Liver (tissue), 3 donors: ENCODE data around the gene ASAP2.

Source experiments
- CTCF ChIP-seq: fragments of 150-350 bp; IDR thresholded peaks from 2 replicates; pipeline ENCODE4 v1.5.1; 2017; ENCODE audit warnings: improper control_type of control experiment, low read depth, low read length; ENCODE audit not compliant: missing input control
- FOXA1 ChIP-seq: IDR thresholded peaks from 2 replicates; pipeline ENCODE4 v1.6.1; 2016; ENCODE audit warnings: antibody characterized with exemption
- TAF1 ChIP-seq: conservative IDR thresholded peaks from 2 replicates; pipeline ENCODE4 v1.6.1; 2016; ENCODE audit warnings: antibody characterized with exemption, mild to moderate bottlenecking
- TF ChIP-seq, protein P1 (sequence below): IDR thresholded peaks from 2 replicates; pipeline ENCODE4 v1.6.1; 2016; ENCODE audit warnings: antibody characterized with exemption, mild to moderate bottlenecking
- TF ChIP-seq, protein P2 (sequence below): IDR thresholded peaks from 2 replicates; pipeline ENCODE4 v1.6.1; 2016; ENCODE audit warnings: antibody characterized with exemption
- donor health status: healthy.
- donor health status: healthy.

DNA sequence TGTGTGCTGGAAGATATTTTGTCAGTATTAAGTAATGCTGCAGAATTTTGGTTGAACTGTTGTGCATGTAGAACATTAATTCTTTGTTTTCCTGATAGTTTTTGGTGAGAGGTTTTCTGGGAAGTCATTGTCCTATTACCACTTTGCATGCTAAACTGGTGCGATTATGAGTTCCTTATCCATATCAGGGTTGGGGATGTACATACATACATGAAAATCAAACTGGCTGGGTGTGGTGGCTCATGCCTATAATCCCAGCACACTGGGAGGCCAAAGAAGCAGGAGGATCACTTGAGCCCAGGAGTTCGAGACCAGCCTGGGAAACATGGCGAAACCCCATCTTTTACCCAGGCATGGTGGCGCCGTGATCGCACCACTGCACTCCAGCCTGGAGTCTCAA lies 34.6 kb downstream of the ASAP2 start:
- no peak for TF ChIP-seq CTCF
- TF ChIP-seq, protein P1, sequence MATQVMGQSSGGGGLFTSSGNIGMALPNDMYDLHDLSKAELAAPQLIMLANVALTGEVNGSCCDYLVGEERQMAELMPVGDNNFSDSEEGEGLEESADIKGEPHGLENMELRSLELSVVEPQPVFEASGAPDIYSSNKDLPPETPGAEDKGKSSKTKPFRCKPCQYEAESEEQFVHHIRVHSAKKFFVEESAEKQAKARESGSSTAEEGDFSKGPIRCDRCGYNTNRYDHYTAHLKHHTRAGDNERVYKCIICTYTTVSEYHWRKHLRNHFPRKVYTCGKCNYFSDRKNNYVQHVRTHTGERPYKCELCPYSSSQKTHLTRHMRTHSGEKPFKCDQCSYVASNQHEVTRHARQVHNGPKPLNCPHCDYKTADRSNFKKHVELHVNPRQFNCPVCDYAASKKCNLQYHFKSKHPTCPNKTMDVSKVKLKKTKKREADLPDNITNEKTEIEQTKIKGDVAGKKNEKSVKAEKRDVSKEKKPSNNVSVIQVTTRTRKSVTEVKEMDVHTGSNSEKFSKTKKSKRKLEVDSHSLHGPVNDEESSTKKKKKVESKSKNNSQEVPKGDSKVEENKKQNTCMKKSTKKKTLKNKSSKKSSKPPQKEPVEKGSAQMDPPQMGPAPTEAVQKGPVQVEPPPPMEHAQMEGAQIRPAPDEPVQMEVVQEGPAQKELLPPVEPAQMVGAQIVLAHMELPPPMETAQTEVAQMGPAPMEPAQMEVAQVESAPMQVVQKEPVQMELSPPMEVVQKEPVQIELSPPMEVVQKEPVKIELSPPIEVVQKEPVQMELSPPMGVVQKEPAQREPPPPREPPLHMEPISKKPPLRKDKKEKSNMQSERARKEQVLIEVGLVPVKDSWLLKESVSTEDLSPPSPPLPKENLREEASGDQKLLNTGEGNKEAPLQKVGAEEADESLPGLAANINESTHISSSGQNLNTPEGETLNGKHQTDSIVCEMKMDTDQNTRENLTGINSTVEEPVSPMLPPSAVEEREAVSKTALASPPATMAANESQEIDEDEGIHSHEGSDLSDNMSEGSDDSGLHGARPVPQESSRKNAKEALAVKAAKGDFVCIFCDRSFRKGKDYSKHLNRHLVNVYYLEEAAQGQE, result no peak
- TF ChIP-seq TAF1, result no peak
- TF ChIP-seq, protein P2, sequence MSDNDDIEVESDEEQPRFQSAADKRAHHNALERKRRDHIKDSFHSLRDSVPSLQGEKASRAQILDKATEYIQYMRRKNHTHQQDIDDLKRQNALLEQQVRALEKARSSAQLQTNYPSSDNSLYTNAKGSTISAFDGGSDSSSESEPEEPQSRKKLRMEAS, result no peak
- no peak for TF ChIP-seq FOXA1
